OCI-LY7 (cell line): Measurements from ENCODE around the gene SLC35G2. TPM values are rescaled to one million over a fixed set of nuclear protein-coding genes. Genes with fewer than 3 reads are reported as not detected.

ENCODE experiments used
- BruUV-seq: library from RNA; stranded (reverse); fragments of 400-500 nt; replicated peaks from 2 replicates; lab custom pipeline; 2021; lab: Mats Ljungman, UMichigan
- CTCF ChIA-PET: fragments of 300-600 bp; sonication (Branson Sonifier 250); formaldehyde crosslinking; loops from one replicate; lab custom pipeline; 2022; ENCODE audit warnings: antibody characterized with exemption; ENCODE audit not compliant: unreplicated experiment; lab: Charles Lee
- POLR2A ChIA-PET: fragments of 300-600 bp; sonication (Branson Sonifier 250); formaldehyde crosslinking; loops from one replicate; lab custom pipeline; 2022; ENCODE audit warnings: antibody characterized with exemption; lab: Charles Lee
- DNase-seq: peaks from one replicate; pipeline ENCODE4 v3.0.0-alpha.2; 2015; ENCODE audit warnings: low spot score
- H2AFZ ChIP-seq: fragments of 200-600 bp; sonication (generic), shearing (Covaris generic); 2 replicates; pipeline ENCODE4 v1.6.1; 2014; ENCODE audit warnings: mild to moderate bottlenecking, antibody characterized with exemption, low read length, moderate library complexity
- H3K27ac ChIP-seq: fragments of 200-600 bp; sonication (generic); 2 replicates; pipeline ENCODE4 v1.5.1; 2014; ENCODE audit warnings: mixed run types, low read depth, mild to moderate bottlenecking, moderate library complexity, low read length, inconsistent platforms; ENCODE audit not compliant: poor library complexity, severe bottlenecking
- H3K36me3 ChIP-seq: fragments of 200-600 bp; sonication (generic); 2 replicates; pipeline ENCODE4 v1.6.1; 2014; ENCODE audit warnings: mild to moderate bottlenecking, antibody characterized with exemption, low read length, moderate library complexity, mixed read lengths; ENCODE audit not compliant: insufficient read depth
- H3K4me1 ChIP-seq: fragments of 200-600 bp; sonication (generic); 2 replicates; pipeline ENCODE4 v1.5.1; 2014; ENCODE audit warnings: mild to moderate bottlenecking, low read length; ENCODE audit not compliant: insufficient read depth, poor library complexity, severe bottlenecking
- H3K4me2 ChIP-seq: fragments of 200-600 bp; sonication (generic); 2 replicates; pipeline ENCODE4 v1.6.1; 2014; ENCODE audit warnings: mild to moderate bottlenecking, low read length
- H3K4me3 ChIP-seq: fragments of 200-600 bp; sonication (generic); 2 replicates; pipeline ENCODE4 v1.5.1; 2014; ENCODE audit warnings: mild to moderate bottlenecking, low read depth, low read length; ENCODE audit not compliant: poor library complexity, severe bottlenecking
- H3K79me2 ChIP-seq: fragments of 200-600 bp; sonication (generic); 2 replicates; pipeline ENCODE4 v1.6.1; 2016; ENCODE audit warnings: low read depth, mild to moderate bottlenecking, low read length, moderate library complexity, mixed read lengths; ENCODE audit not compliant: insufficient read depth
- H3K9me2 ChIP-seq: fragments of 200-600 bp; sonication (generic); 2 replicates; pipeline ENCODE4 v1.6.1; 2016; ENCODE audit warnings: mild to moderate bottlenecking, low read length, mixed read lengths; ENCODE audit not compliant: insufficient read depth
- H3K9me3 ChIP-seq: fragments of 200-600 bp; sonication (generic); 2 replicates; pipeline ENCODE4 v1.6.1; 2014; ENCODE audit warnings: mild to moderate bottlenecking, mixed run types, low read length, mixed read lengths
- H4K20me1 ChIP-seq: fragments of 200-600 bp; sonication (generic); 2 replicates; pipeline ENCODE4 v1.6.1; 2014; ENCODE audit warnings: mild to moderate bottlenecking, antibody characterized with exemption, low read length, moderate library complexity, mixed read lengths; ENCODE audit not compliant: insufficient read depth
- CTCF ChIP-seq: fragments of 200-600 bp; sonication (generic); conservative IDR thresholded peaks from 2 replicates; pipeline ENCODE4 v1.5.1; 2014; ENCODE audit warnings: mild to moderate bottlenecking, antibody characterized with exemption, low read length, moderate library complexity, mixed read lengths
- EZH2phosphoT487 ChIP-seq: fragments of 200-600 bp; sonication (generic); IDR thresholded peaks from 2 replicates; pipeline ENCODE4 v1.6.1; 2018; ENCODE audit warnings: low read depth, borderline replicate concordance, mild to moderate bottlenecking, mixed run types, antibody characterized with exemption, low read length, moderate library complexity, mixed read lengths
- intact Hi-C: fragments of 100-400 bp; cut with micrococcal nuclease; formaldehyde crosslinking; loops from one replicate; pipeline ENCODE4 v1.10.0; 2022; ENCODE audit not compliant: unreplicated experiment
- total RNA-seq, 2 experiments: library from RNA; depleted of rRNA in 1 of 2; stranded (reverse); fragments of >200 nt in 1 of 2; shearing (Covaris generic) in 1 of 2; gene quantifications; 2 replicates each; pipeline ENCODE4 v1.2.3, GENCODE V29; 2014 to 2022

The SLC35G2 gene
- total RNA-seq, 2 experiments from 2014 or later, result 0.40 TPM; not detected in 1

- H3K4me3 ChIP-seq, result no peak overlapping the region
- intact Hi-C loops, result no loop called here
- no peaks in the 10 kb centered on the region for H3K9me2 ChIP-seq
- no peak overlapping the region for H2AFZ ChIP-seq
- CTCF ChIA-PET, result no interaction called here
- H3K79me2 ChIP-seq, result no peaks in the 10 kb centered on the region
- no peak for DNase-seq
- H3K36me3 ChIP-seq, result peaks cover 12% of the 10 kb centered on the region; the same call in 1 of the 2 replicates
- no peaks in the 10 kb centered on the region for H3K9me3 ChIP-seq
- no TSS peak for BruUV-seq
- H3K4me2 ChIP-seq, result no peak overlapping the region
- H4K20me1 ChIP-seq, result 0 out of 2 replicates have a peak, but pooled peaks cover 3% of the 10 kb centered on the region
- POLR2A ChIA-PET, result interaction anchor here (0.5 to 1.1 kb wide), 4 partner anchors 11 to 111 kb away, joined by 3 to 4 read pairs (median 3); no protein-coding TSS in a partner anchor
- no peak overlapping the region for H3K27ac ChIP-seq
- TF ChIP-seq CTCF (no peak), EZH2phosphoT487 (no peak)
- H3K4me1 ChIP-seq, result no peaks in the 10 kb centered on the region
These were observed 17.7 kb downstream of the SLC35G2 start for GRCh38 chr3:136836511-136837156.

GRCh38 chr3:136838641-136839555, 20.0 kb downstream of the SLC35G2 start:
- no peaks in the 10 kb centered on the region for H3K4me1 ChIP-seq
- H2AFZ ChIP-seq, result no peak overlapping the region
- no peak for TF ChIP-seq EZH2phosphoT487
- no peak for TF ChIP-seq CTCF
- intact Hi-C loops, result no loop called here
- BruUV-seq, result no TSS peak
- DNase-seq, result no peak
- CTCF ChIA-PET, result no interaction called here
- H3K4me3 ChIP-seq, result no peak overlapping the region
- no peaks in the 10 kb centered on the region for H3K9me2 ChIP-seq
- no peak overlapping the region for H3K27ac ChIP-seq
- H3K4me2 ChIP-seq, result no peak overlapping the region
- H3K9me3 ChIP-seq, result no peaks in the 10 kb centered on the region
- peaks cover 23% of the 10 kb centered on the region for H3K36me3 ChIP-seq
- POLR2A ChIA-PET, result interaction anchor here (0.6 kb wide), 1 partner anchor 28 kb away, joined by 3 read pairs; no protein-coding TSS in a partner anchor
- H4K20me1 ChIP-seq, result 0 out of 2 replicates have a peak, but pooled peaks cover 3% of the 10 kb centered on the region
- H3K79me2 ChIP-seq, result no peaks in the 10 kb centered on the region
